HEK293 (cell line): ENCODE results near the gene CIB4.

Source experiments
- CTCF ChIP-seq: fragments of 450-650 bp; formaldehyde crosslinking; IDR thresholded peaks from 2 replicates; pipeline ENCODE4 v1.5.1; 2016; ENCODE audit warnings: missing biosample characterization, missing genetic modification characterization
- GLI4 ChIP-seq: fragments of 450-650 bp; formaldehyde crosslinking; IDR thresholded peaks from 2 replicates; pipeline ENCODE4 v1.5.1; 2016; ENCODE audit warnings: missing biosample characterization, missing genetic modification characterization
- HOXA7 ChIP-seq: sonication (generic); formaldehyde crosslinking; IDR thresholded peaks from 2 replicates; pipeline ENCODE4 v1.8.1; 2022; ENCODE audit warnings: missing genetic modification reagents, borderline replicate concordance
- TCF7L2 ChIP-seq: IDR thresholded peaks from 2 replicates; pipeline ENCODE4 v1.6.1; 2011; ENCODE audit warnings: low read depth, mild to moderate bottlenecking, inconsistent platforms, low read length, moderate library complexity, borderline replicate concordance
- ZNF175 ChIP-seq: fragments of 450-650 bp; formaldehyde crosslinking; IDR thresholded peaks from 2 replicates; pipeline ENCODE4 v1.5.1; 2016; ENCODE audit warnings: missing biosample characterization, missing genetic modification characterization
- ZNF223 ChIP-seq: fragments of 450-650 bp; formaldehyde crosslinking; IDR thresholded peaks from 2 replicates; pipeline ENCODE4 v1.5.1; 2016; ENCODE audit warnings: missing biosample characterization, missing genetic modification characterization
- ZNF514 ChIP-seq: fragments of 450-650 bp; formaldehyde crosslinking; IDR thresholded peaks from 2 replicates; pipeline ENCODE4 v1.5.1; 2016; ENCODE audit warnings: missing biosample characterization, missing genetic modification characterization
- ZNF645 ChIP-seq: fragments of 450-650 bp; formaldehyde crosslinking; IDR thresholded peaks from 2 replicates; pipeline ENCODE4; 2016; ENCODE audit warnings: missing biosample characterization, missing genetic modification characterization
- ZNF660 ChIP-seq: fragments of 450-650 bp; IDR thresholded peaks from 2 replicates; pipeline ENCODE4 v1.5.1; 2018; ENCODE audit warnings: missing biosample characterization, mild to moderate bottlenecking, missing genetic modification characterization
- TF ChIP-seq, protein P1 (sequence below): fragments of 450-650 bp; formaldehyde crosslinking; IDR thresholded peaks from 2 replicates; pipeline ENCODE4 v1.5.1; 2016; ENCODE audit warnings: missing biosample characterization, missing genetic modification characterization
- TF ChIP-seq, protein P2 (sequence below): fragments of 450-650 bp; formaldehyde crosslinking; IDR thresholded peaks from 2 replicates; pipeline ENCODE4 v1.5.1; 2017; ENCODE audit warnings: missing biosample characterization, mild to moderate bottlenecking, missing genetic modification characterization, moderate library complexity

GRCh38 chr2:26556309-26557243 is 84.6 kb downstream of the CIB4 start:
- no peak for TF ChIP-seq CTCF
- no peak for TF ChIP-seq TCF7L2
- no peak for TF ChIP-seq GLI4
- TF ChIP-seq ZNF175 (tag by site-specific recombination) = no peak
- no peak for TF ChIP-seq ZNF223 (tag by site-specific recombination)
- TF ChIP-seq, protein P1, sequence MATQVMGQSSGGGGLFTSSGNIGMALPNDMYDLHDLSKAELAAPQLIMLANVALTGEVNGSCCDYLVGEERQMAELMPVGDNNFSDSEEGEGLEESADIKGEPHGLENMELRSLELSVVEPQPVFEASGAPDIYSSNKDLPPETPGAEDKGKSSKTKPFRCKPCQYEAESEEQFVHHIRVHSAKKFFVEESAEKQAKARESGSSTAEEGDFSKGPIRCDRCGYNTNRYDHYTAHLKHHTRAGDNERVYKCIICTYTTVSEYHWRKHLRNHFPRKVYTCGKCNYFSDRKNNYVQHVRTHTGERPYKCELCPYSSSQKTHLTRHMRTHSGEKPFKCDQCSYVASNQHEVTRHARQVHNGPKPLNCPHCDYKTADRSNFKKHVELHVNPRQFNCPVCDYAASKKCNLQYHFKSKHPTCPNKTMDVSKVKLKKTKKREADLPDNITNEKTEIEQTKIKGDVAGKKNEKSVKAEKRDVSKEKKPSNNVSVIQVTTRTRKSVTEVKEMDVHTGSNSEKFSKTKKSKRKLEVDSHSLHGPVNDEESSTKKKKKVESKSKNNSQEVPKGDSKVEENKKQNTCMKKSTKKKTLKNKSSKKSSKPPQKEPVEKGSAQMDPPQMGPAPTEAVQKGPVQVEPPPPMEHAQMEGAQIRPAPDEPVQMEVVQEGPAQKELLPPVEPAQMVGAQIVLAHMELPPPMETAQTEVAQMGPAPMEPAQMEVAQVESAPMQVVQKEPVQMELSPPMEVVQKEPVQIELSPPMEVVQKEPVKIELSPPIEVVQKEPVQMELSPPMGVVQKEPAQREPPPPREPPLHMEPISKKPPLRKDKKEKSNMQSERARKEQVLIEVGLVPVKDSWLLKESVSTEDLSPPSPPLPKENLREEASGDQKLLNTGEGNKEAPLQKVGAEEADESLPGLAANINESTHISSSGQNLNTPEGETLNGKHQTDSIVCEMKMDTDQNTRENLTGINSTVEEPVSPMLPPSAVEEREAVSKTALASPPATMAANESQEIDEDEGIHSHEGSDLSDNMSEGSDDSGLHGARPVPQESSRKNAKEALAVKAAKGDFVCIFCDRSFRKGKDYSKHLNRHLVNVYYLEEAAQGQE = no peak
- no peak for TF ChIP-seq ZNF514 (tag by site-specific recombination)
- no peak for TF ChIP-seq HOXA7 (CRISPR knock-in tag)
- TF ChIP-seq, protein P2, sequence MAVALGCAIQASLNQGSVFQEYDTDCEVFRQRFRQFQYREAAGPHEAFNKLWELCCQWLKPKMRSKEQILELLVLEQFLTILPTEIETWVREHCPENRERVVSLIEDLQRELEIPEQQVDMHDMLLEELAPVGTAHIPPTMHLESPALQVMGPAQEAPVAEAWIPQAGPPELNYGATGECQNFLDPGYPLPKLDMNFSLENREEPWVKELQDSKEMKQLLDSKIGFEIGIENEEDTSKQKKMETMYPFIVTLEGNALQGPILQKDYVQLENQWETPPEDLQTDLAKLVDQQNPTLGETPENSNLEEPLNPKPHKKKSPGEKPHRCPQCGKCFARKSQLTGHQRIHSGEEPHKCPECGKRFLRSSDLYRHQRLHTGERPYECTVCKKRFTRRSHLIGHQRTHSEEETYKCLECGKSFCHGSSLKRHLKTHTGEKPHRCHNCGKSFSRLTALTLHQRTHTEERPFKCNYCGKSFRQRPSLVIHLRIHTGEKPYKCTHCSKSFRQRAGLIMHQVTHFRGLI (tag by site-specific recombination) = no peak
- TF ChIP-seq ZNF645 (tag by site-specific recombination) = no peak
- no peak for TF ChIP-seq ZNF660 (tag by site-specific recombination)
